Gastrocnemius medialis (tissue), 4 donors: ENCODE data around the gene HYLS1.

Experiments used
- CTCF ChIP-seq, 5 experiments: fragments of 450-650 bp in 3 of 5; fragments of 200-600 bp in 2 of 5; sonication (generic) in 2 of 5; IDR thresholded peaks in 4 of 5; conservative IDR thresholded peaks in 1 of 5; 1 replicate in 4 of 5; 2 replicates in 1 of 5; pipeline ENCODE4 v1.5.1; 2016 to 2019; ENCODE audit warnings: antibody characterized with exemption in 5 of 5, mild to moderate bottlenecking in 3 of 5, moderate library complexity in 3 of 5
- POLR2A ChIP-seq, 2 donors: fragments of 450-650 bp; IDR thresholded peaks; one replicate each; pipeline ENCODE4 v1.6.1; 2017; ENCODE audit warnings: antibody characterized with exemption in 2 of 2, mild to moderate bottlenecking in 2 of 2, moderate library complexity in 2 of 2

- TF ChIP-seq CTCF (IDR thresholded peaks at IDR 0.05 in 4 of 5, conservative IDR thresholded peaks at IDR 0.05 in 1 of 5): no peak
- no peak for TF ChIP-seq POLR2A (IDR thresholded peaks at IDR 0.05)
These were observed 39.2 kb downstream of the HYLS1 start for GRCh38 chr11:125926682-125927081.
